ENCODE data around the gene RNU4-1. TPM values are rescaled to one million over a fixed set of nuclear protein-coding genes. Genes with fewer than 3 reads are reported as not detected.
"Not testable (repeated sequence)": the region's sequence is repeated elsewhere in the genome, so short reads cannot be mapped to it uniquely, and the experiment has no call there.

RNU4-1 gene
- polyA plus RNA-seq, 3 donors, result not detected

- DNase-seq, result no peak
Measured at GRCh38 chr12:120260607-120261006, 32.4 kb downstream of the RNU4-1 start.

- no peak for DNase-seq
Measured at GRCh38 chr12:120259418-120260202, 33.4 kb downstream of the RNU4-1 start.

GRCh38 chr12:120258323-120258896 lies 34.6 kb downstream of the RNU4-1 start:
- DNase-seq, result no peak

- DNase-seq, result peak; percentile 77
Measured at GRCh38 chr12:120257041-120257821, 35.8 kb downstream of the RNU4-1 start.

GRCh38 chr12:120254809-120255208 lies 38.2 kb downstream of the RNU4-1 start:
- no peak for DNase-seq

- not testable (repeated sequence) for DNase-seq
Measured at GRCh38 chr12:120253313-120253712, 39.7 kb downstream of the RNU4-1 start.

- DNase-seq, result no peak
Measured at GRCh38 chr12:120252071-120252906, 40.7 kb downstream of the RNU4-1 start.

GRCh38 chr12:120251364-120252070 lies 41.5 kb downstream of the RNU4-1 start:
- DNase-seq, result not testable (repeated sequence)

GRCh38 chr12:120249875-120250795 lies 42.9 kb downstream of the RNU4-1 start:
- no peak for DNase-seq

- no peak for DNase-seq
Measured at GRCh38 chr12:120249266-120249874, 43.7 kb downstream of the RNU4-1 start.

- no peak for DNase-seq
Measured at GRCh38 chr12:120247621-120248030, 45.4 kb downstream of the RNU4-1 start.

- no peak for DNase-seq
Measured at GRCh38 chr12:120247183-120247582, 45.9 kb downstream of the RNU4-1 start.

GRCh38 chr12:120246705-120247104 lies 46.3 kb downstream of the RNU4-1 start:
- not testable (repeated sequence) for DNase-seq

Other genes starting within 250 kb of the RNU4-1 start
- 10 to 100 TPM; 35.0 to 38.0 (median 37.9) TPM for gene RAB35, start 176.5 kb downstream of the RNU4-1 start, polyA plus RNA-seq (ENCODE audit: insufficient read length in 3 of 3)
- gene GCN1, start 98.5 kb downstream of the RNU4-1 start, polyA plus RNA-seq (ENCODE audit: insufficient read length in 3 of 3), result 10 to 100 TPM; 55.3 to 73.2 (median 64.6) TPM
- 1,000 to 10,000 TPM; 2,489 to 3,091 (median 2,771) TPM for gene RPLP0, start 92.1 kb downstream of the RNU4-1 start, polyA plus RNA-seq (ENCODE audit: insufficient read length in 3 of 3)
- 10 to 100 TPM; 73.5 to 86.4 (median 77.1) TPM for gene PXN, start 27.5 kb downstream of the RNU4-1 start, polyA plus RNA-seq (ENCODE audit: insufficient read length in 3 of 3)
- not detected for gene RNU4-2, start 1.3 kb downstream of the RNU4-1 start, polyA plus RNA-seq (ENCODE audit: insufficient read length in 3 of 3)
- gene SIRT4, start 9.1 kb upstream of the RNU4-1 start, polyA plus RNA-seq (ENCODE audit: insufficient read length in 3 of 3), result 1 to 10 TPM; 3.2 to 5.4 (median 4.7) TPM
- gene PLA2G1B, start 34.5 kb upstream of the RNU4-1 start, polyA plus RNA-seq (ENCODE audit: insufficient read length in 3 of 3), result under 1 TPM; 0.41 to 0.84 (median 0.41) TPM
- 10 to 100 TPM; 21.9 to 25.0 (median 24.0) TPM for gene MSI1, start 75.9 kb upstream of the RNU4-1 start, polyA plus RNA-seq (ENCODE audit: insufficient read length in 3 of 3)
- 100 to 1,000 TPM; 307 to 370 (median 333) TPM for gene COX6A1, start 144.9 kb upstream of the RNU4-1 start, polyA plus RNA-seq (ENCODE audit: insufficient read length in 3 of 3)
- 10 to 100 TPM; 37.1 to 43.4 (median 41.3) TPM for gene TRIAP1, start 153.1 kb upstream of the RNU4-1 start, polyA plus RNA-seq (ENCODE audit: insufficient read length in 3 of 3)
- 10 to 100 TPM; 29.8 to 43.3 (median 41.9) TPM for gene GATC, start 153.2 kb upstream of the RNU4-1 start, polyA plus RNA-seq (ENCODE audit: insufficient read length in 3 of 3)
- gene SRSF9, start 176.5 kb upstream of the RNU4-1 start, polyA plus RNA-seq (ENCODE audit: insufficient read length in 3 of 3), result 100 to 1,000 TPM; 243 to 256 (median 244) TPM
- 100 to 1,000 TPM; 451 to 563 (median 460) TPM for gene DYNLL1, start 202.9 kb upstream of the RNU4-1 start, polyA plus RNA-seq (ENCODE audit: insufficient read length in 3 of 3)
- gene COQ5, start 235.9 kb upstream of the RNU4-1 start, polyA plus RNA-seq (ENCODE audit: insufficient read length in 3 of 3), result 10 to 100 TPM; 56.3 to 65.6 (median 61.7) TPM
- 100 to 1,000 TPM; 188 to 227 (median 198) TPM for gene RNF10, start 241.1 kb upstream of the RNU4-1 start, polyA plus RNA-seq (ENCODE audit: insufficient read length in 3 of 3)

All from renal pelvis (tissue), 4 donors.